Left ventricle myocardium inferior (tissue), 1 donor: ENCODE results near the gene INPP5B. TPM values are rescaled to one million over a fixed set of nuclear protein-coding genes. Genes with fewer than 3 reads are reported as not detected.

Source experiments
- DNase-seq: peaks from one replicate; pipeline ENCODE4 v3.0.0-alpha.2; 2020
- H3K27ac ChIP-seq: fragments of 200-600 bp; replicated peaks from 2 replicates; pipeline ENCODE4 v1.8.0; 2021
- H3K27me3 ChIP-seq: fragments of 200-600 bp; 2 replicates; pipeline ENCODE4 v1.8.0; 2021; ENCODE audit warnings: low read depth
- H3K36me3 ChIP-seq: fragments of 200-600 bp; 2 replicates; pipeline ENCODE4 v1.8.0; 2021
- H3K4me1 ChIP-seq: fragments of 200-600 bp; 2 replicates; pipeline ENCODE4 v1.8.0; 2021
- H3K4me3 ChIP-seq: fragments of 200-600 bp; 2 replicates; pipeline ENCODE4 v1.8.0; 2021; ENCODE audit warnings: mild to moderate bottlenecking, moderate library complexity
- H3K9me3 ChIP-seq: fragments of 200-600 bp; replicated peaks from 2 replicates; pipeline ENCODE4 v1.8.0; 2021
- intact Hi-C: fragments of 100-400 bp; cut with micrococcal nuclease; formaldehyde crosslinking; loops from one replicate; pipeline ENCODE4 v1.11.0; 2022
- total RNA-seq: library from RNA; stranded (reverse); fragmentation: NEBNext Ultra II Directional; extraction: Animal tissue kit (Norgen Biotek cat#: 25700); gene quantifications from one replicate; pipeline ENCODE4 v1.2.1, GENCODE V29; 2021
- TF ChIP-seq, protein P1 (sequence below): fragments of 200-600 bp; IDR thresholded peaks from 2 replicates; pipeline ENCODE4 v1.8.0; 2021; ENCODE audit warnings: antibody characterized with exemption, mild to moderate bottlenecking, borderline replicate concordance
- donor health status: DM: no; HTN: yes; CAD: no; lungs with severe emphysema.

The INPP5B gene
- total RNA-seq, 1 donor from 2014 or later: 10.9 TPM

DNA sequence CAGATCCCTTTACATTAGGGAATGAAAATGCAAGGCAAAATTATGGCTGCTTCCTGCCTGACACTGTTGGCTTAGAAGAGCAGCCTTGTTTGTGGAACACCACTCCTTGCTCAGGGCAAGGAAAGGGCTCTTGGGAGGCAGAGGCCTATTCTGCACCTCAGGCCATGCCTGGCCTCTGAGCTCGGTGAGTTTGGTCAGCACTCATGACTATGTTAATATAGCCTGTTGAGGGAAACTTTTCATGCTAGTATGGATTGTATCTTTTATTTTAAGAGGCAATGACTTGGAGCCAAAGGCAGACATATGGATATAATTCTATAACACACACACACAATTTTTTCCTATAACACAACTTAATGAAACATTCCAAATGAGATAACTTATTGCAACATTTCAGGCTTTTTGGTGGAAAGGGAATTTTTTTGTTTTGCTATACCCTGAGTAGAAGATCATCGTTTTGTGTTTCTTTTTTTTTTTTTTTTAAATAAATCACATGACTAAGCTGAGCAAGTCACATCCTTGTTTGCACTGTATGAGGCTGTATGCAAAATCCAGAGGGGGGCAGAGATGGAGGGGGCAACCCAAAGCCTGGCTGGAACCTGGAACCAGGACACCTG, 133.2 kb downstream of the INPP5B start:
- Histone ChIP-seq H3K36me3 (peaks cover 39% of the 10 kb centered on the region), H3K27me3 (no peaks in the 10 kb centered on the region), H3K4me3 (no peak overlapping the region), H3K27ac (no peak overlapping the region), H3K9me3 (no peaks in the 10 kb centered on the region), H3K4me1 (peaks cover 34% of the 10 kb centered on the region)
- TF ChIP-seq, protein P1, sequence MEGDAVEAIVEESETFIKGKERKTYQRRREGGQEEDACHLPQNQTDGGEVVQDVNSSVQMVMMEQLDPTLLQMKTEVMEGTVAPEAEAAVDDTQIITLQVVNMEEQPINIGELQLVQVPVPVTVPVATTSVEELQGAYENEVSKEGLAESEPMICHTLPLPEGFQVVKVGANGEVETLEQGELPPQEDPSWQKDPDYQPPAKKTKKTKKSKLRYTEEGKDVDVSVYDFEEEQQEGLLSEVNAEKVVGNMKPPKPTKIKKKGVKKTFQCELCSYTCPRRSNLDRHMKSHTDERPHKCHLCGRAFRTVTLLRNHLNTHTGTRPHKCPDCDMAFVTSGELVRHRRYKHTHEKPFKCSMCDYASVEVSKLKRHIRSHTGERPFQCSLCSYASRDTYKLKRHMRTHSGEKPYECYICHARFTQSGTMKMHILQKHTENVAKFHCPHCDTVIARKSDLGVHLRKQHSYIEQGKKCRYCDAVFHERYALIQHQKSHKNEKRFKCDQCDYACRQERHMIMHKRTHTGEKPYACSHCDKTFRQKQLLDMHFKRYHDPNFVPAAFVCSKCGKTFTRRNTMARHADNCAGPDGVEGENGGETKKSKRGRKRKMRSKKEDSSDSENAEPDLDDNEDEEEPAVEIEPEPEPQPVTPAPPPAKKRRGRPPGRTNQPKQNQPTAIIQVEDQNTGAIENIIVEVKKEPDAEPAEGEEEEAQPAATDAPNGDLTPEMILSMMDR: no peak
- intact Hi-C loops: no loop called here
- DNase-seq: no peak

DNA sequence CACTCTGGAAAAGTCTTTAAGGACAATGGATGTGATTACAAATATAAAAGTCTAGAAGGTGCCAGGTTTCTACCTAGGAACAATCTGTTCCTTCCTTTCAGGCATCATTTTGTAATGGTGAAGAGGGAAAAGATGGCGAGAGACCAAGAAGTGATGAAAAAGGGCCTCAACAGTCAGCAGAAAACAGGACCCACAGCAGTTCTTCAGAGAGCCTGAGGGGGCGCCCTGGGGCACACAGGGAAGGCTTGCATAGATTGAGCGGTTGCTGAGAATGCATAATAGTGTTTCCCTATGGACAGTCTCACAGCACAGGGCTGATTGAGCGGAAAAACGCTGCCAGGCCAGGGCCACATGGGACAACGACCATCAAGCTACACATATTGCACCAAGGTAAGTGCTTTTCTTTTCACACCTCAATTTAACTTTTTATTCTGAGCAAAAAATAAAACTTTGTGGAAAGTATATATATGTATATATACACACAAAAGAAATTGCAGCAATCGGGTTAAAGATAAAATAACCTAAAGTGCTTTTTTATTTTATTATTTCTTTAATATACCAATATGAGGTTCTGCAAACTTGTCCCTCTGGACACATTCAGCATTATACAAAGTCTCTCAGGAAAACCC, 135.7 kb downstream of the INPP5B start:
- H3K27ac ChIP-seq: no peak overlapping the region
- intact Hi-C loops: no loop called here

More for the DNA sequence above, 135.7 kb downstream of the INPP5B start:
- peak; percentile 48 for DNase-seq
- no peaks in the 10 kb centered on the region for H3K27me3 ChIP-seq
- H3K4me1 ChIP-seq: peaks cover 48% of the 10 kb centered on the region
- H3K9me3 ChIP-seq: no peaks in the 10 kb centered on the region
- H3K36me3 ChIP-seq: peaks cover 25% of the 10 kb centered on the region
- no peak overlapping the region for H3K4me3 ChIP-seq
- TF ChIP-seq, protein P1: peak; percentile 83

Other genes starting within 250 kb of the INPP5B start
- gene EPHA10, start 181.9 kb downstream of the INPP5B start, total RNA-seq: 0.14 TPM
- gene MANEAL, start 153.2 kb downstream of the INPP5B start, total RNA-seq: 1.9 TPM
- gene C1orf122, start 139.3 kb downstream of the INPP5B start, total RNA-seq: 47.3 TPM
- 5.7 TPM for gene YRDC, start 138.8 kb downstream of the INPP5B start, total RNA-seq
- 11.3 TPM for gene MTF1, start 87.5 kb downstream of the INPP5B start, total RNA-seq
- gene SF3A3, start 43.0 kb upstream of the INPP5B start, total RNA-seq: 29.5 TPM
- 15.8 TPM for gene FHL3, start 58.5 kb upstream of the INPP5B start, total RNA-seq
- gene UTP11, start 65.7 kb upstream of the INPP5B start, total RNA-seq: 39.6 TPM
- 0.11 TPM for gene POU3F1, start 99.7 kb upstream of the INPP5B start, total RNA-seq